HG02610 (cell line): ENCODE data around the gene AIDA.
"Not testable (repeated sequence)": the region's sequence is repeated elsewhere in the genome, so short reads cannot be mapped to it uniquely, and the experiment has no call there.

Experiments used
- ATAC-seq: cut with Tn5 transposase; IDR thresholded peaks from one replicate; pipeline ENCODE4 v1.9.1; 2021; ENCODE audit warnings: mild to moderate bottlenecking, moderate library complexity; ENCODE audit not compliant: unreplicated experiment

Gene AIDA

GRCh38 chr1:222713091-222713961, 1.0 kb upstream of the AIDA start:
- ATAC-seq = peak; percentile 70

GRCh38 chr1:222711319-222712252, 705 bp downstream of the AIDA start:
- ATAC-seq = peak; percentile 33

GRCh38 chr1:222709700-222710153, 2.6 kb downstream of the AIDA start:
- ATAC-seq = no peak

- ATAC-seq = no peak
Measured at GRCh38 chr1:222706815-222707214, 5.5 kb downstream of the AIDA start.

- ATAC-seq = no peak
Measured at GRCh38 chr1:222704260-222704659, 8.0 kb downstream of the AIDA start.

- ATAC-seq = no peak
Measured at GRCh38 chr1:222702210-222702609, 10.1 kb downstream of the AIDA start.

GRCh38 chr1:222697826-222698225, 14.5 kb downstream of the AIDA start:
- no peak for ATAC-seq

- ATAC-seq = no peak
Measured at GRCh38 chr1:222697203-222697602, 15.1 kb downstream of the AIDA start.

GRCh38 chr1:222696741-222697140, 15.6 kb downstream of the AIDA start:
- no peak for ATAC-seq

- no peak for ATAC-seq
Measured at GRCh38 chr1:222694927-222695326, 17.4 kb downstream of the AIDA start.

GRCh38 chr1:222691016-222691415, 21.3 kb downstream of the AIDA start:
- no peak for ATAC-seq

- ATAC-seq = no peak
Measured at GRCh38 chr1:222680080-222680479, 32.2 kb downstream of the AIDA start.

GRCh38 chr1:222670110-222670509, 42.2 kb downstream of the AIDA start:
- ATAC-seq = no peak

- not testable (repeated sequence) for ATAC-seq
Measured at GRCh38 chr1:222669107-222669506, 43.2 kb downstream of the AIDA start.

GRCh38 chr1:222668184-222668583, 44.1 kb downstream of the AIDA start:
- ATAC-seq = not testable (repeated sequence)

- ATAC-seq = no peak
Measured at GRCh38 chr1:222665964-222666363, 46.3 kb downstream of the AIDA start.

GRCh38 chr1:222663431-222663934, 48.8 kb downstream of the AIDA start:
- ATAC-seq = no peak

GRCh38 chr1:222657899-222658298, 54.4 kb downstream of the AIDA start:
- no peak for ATAC-seq

GRCh38 chr1:222656391-222657155, 55.7 kb downstream of the AIDA start:
- ATAC-seq = no peak

GRCh38 chr1:222654849-222655248, 57.4 kb downstream of the AIDA start:
- ATAC-seq = peak; percentile 91
